Tibial nerve (tissue), 4 donors: ENCODE results near the gene FMNL2. TPM values are rescaled to one million over a fixed set of nuclear protein-coding genes. Genes with fewer than 3 reads are reported as not detected.

Experiments used
- DNase-seq, 2 donors: peaks; one replicate each; pipeline ENCODE4 v3.0.0-alpha.2; 2019; ENCODE audit warnings: low spot score in 2 of 2
- H3K27ac ChIP-seq, 4 donors: fragments of 200-600 bp; sonication (generic) in 3 of 4; one replicate each; pipeline ENCODE4 v1.5.1; 2017 to 2019; ENCODE audit warnings: mild to moderate bottlenecking in 1 of 4
- H3K27me3 ChIP-seq, 2 donors: fragments of 200-600 bp; sonication (generic) in 1 of 2; one replicate each; pipeline versions ENCODE4 v1.5.1 to v1.6.0; 2017 to 2019
- H3K36me3 ChIP-seq, 3 donors: fragments of 200-600 bp; sonication (generic); one replicate each; pipeline ENCODE4 v1.5.1; 2018 to 2019
- H3K4me1 ChIP-seq, 4 donors: fragments of 200-600 bp; sonication (generic) in 3 of 4; one replicate each; pipeline ENCODE4 v1.5.1; 2017 to 2019
- H3K4me3 ChIP-seq, 4 donors: fragments of 200-600 bp; sonication (generic) in 3 of 4; one replicate each; pipeline ENCODE4 v1.5.1; 2017 to 2019; ENCODE audit warnings: mild to moderate bottlenecking in 1 of 4, moderate library complexity in 1 of 4
- H3K9me3 ChIP-seq, 4 donors: fragments of 200-600 bp; sonication (generic) in 3 of 4; one replicate each; pipeline ENCODE4 v1.5.1; 2017 to 2019
- EP300 ChIP-seq, 2 donors: sonication (generic); formaldehyde crosslinking; IDR thresholded peaks; one replicate each; pipeline ENCODE4 v1.6.1; 2017; ENCODE audit warnings: antibody characterized with exemption in 2 of 2, mild to moderate bottlenecking in 1 of 2
- POLR2A ChIP-seq, 2 donors: fragments of 450-650 bp; IDR thresholded peaks; one replicate each; pipeline ENCODE4 v1.6.1; 2017; ENCODE audit warnings: antibody characterized with exemption in 2 of 2, mild to moderate bottlenecking in 2 of 2, moderate library complexity in 2 of 2
- WGBS, 2 donors: methylation state at CpG; one replicate each; pipeline ENCODE4 v1.1.5; 2018; 5-methylcytosine and 5-hydroxymethylcytosine counted together
- total RNA-seq, 4 donors: library from RNA; depleted of rRNA; stranded (reverse); fragments of >200 nt; gene quantifications; one replicate each; pipeline ENCODE4 v1.1.0, GENCODE V29; 2016
- TF ChIP-seq, protein P1 (sequence below), 5 experiments: fragments of 200-600 bp in 3 of 5; fragments of 450-650 bp in 2 of 5; sonication (generic) in 3 of 5; IDR thresholded peaks; one replicate each; pipeline ENCODE4 v1.5.1; 2016 to 2019; ENCODE audit warnings: antibody characterized with exemption in 5 of 5, mild to moderate bottlenecking in 3 of 5, moderate library complexity in 2 of 5

The FMNL2 gene
- total RNA-seq, 4 donors from 2014 or later = 94.5 to 131 (median 98.1) TPM

DNA sequence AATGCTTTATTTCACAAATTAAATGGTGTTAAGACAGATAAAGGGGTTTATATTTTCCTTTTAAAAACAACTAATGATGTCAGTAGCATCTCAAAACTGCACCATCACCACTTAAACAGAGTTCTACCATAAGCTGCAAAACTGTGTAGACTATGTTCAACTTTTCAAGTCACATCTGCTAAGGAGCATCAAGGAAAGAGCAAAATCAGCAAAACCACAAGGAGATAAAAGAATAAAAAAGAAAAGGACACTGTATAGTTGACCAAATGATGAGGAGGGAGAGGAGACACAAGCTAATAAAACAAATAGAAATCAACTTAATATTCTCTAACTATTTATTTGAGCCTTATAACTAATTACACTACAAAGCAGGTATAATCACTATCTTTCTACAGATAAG is 348.4 kb downstream of the FMNL2 start:
- H3K36me3 ChIP-seq = peaks cover 0 to 35% (median 6%) of the 10 kb centered on the region in 3 donors
- no peak for DNase-seq
- H3K4me1 ChIP-seq = peaks cover 0 to 4% (median 0%) of the 10 kb centered on the region in 4 donors
- TF ChIP-seq POLR2A (IDR thresholded peaks at IDR 0.05) = no peak
- TF ChIP-seq, protein P1, sequence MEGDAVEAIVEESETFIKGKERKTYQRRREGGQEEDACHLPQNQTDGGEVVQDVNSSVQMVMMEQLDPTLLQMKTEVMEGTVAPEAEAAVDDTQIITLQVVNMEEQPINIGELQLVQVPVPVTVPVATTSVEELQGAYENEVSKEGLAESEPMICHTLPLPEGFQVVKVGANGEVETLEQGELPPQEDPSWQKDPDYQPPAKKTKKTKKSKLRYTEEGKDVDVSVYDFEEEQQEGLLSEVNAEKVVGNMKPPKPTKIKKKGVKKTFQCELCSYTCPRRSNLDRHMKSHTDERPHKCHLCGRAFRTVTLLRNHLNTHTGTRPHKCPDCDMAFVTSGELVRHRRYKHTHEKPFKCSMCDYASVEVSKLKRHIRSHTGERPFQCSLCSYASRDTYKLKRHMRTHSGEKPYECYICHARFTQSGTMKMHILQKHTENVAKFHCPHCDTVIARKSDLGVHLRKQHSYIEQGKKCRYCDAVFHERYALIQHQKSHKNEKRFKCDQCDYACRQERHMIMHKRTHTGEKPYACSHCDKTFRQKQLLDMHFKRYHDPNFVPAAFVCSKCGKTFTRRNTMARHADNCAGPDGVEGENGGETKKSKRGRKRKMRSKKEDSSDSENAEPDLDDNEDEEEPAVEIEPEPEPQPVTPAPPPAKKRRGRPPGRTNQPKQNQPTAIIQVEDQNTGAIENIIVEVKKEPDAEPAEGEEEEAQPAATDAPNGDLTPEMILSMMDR (IDR thresholded peaks at IDR 0.05) = no peak
- TF ChIP-seq EP300 (IDR thresholded peaks at IDR 0.05) = no peak
- no peaks in the 10 kb centered on the region for H3K27me3 ChIP-seq
- no peak overlapping the region for H3K4me3 ChIP-seq
- no peaks in the 10 kb centered on the region for H3K9me3 ChIP-seq
- H3K27ac ChIP-seq = no peak overlapping the region

DNA sequence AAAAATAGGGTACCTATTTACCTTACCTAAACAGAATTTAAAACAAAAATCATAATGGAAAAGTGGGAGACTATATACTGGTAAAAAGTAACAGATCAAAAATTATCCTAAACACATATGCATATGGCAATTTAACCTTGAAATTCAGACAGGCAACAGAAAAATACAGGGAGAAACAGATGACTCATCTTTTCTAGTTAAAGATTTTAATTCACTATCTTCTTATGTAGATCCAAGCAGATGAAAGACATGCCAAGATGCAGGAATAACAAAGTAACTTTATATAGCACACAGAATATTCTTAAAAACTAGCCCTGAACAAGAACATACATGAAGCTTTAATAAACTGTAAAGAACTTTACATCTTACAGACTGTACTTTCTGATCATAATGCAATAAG is 351.3 kb downstream of the FMNL2 start:
- TF ChIP-seq EP300 (IDR thresholded peaks at IDR 0.05) (no peak), POLR2A (IDR thresholded peaks at IDR 0.05) (no peak)
- TF ChIP-seq, protein P1 (IDR thresholded peaks at IDR 0.05) = no peak
- peaks cover 0 to 10% (median 0%) of the 10 kb centered on the region in 3 donors for H3K36me3 ChIP-seq

DNA sequence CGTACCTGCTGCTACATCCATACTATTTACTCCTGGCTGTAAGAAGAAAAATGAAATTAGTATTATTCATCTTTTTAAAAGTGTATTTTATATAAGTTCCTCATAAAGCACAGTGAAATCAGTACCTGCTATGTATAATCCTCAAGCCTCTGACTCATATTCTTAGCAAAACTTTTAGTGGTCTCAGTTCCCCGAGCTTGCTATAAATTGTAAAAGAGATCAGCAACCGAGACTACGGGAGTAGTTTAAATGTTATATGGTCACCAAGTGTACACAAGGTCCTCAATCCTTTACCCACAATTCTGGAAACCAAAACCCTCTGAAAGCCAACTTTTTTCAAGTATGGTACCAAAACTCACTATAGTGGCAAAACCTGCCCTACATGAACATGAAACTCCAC is 358.1 kb downstream of the FMNL2 start:
- Histone ChIP-seq H3K36me3 (peaks cover 0 to 19% (median 0%) of the 10 kb centered on the region in 3 donors), H3K27me3 (no peaks in the 10 kb centered on the region), H3K27ac (no peak overlapping the region), H3K4me1 (peaks cover 0 to 22% (median 2%) of the 10 kb centered on the region in 4 donors), H3K9me3 (no peaks in the 10 kb centered on the region), H3K4me3 (no peak overlapping the region)
- 94 to 95% methylated on average over 4 of the region's 4 CpGs for WGBS, 2 donors
- no peak for DNase-seq
- TF ChIP-seq, protein P1 (IDR thresholded peaks at IDR 0.05) = no peak
- no peak for TF ChIP-seq EP300 (IDR thresholded peaks at IDR 0.05)
- TF ChIP-seq POLR2A (IDR thresholded peaks at IDR 0.05) = no peak

More for the DNA sequence above, 351.3 kb downstream of the FMNL2 start:
- no peaks in the 10 kb centered on the region for H3K27me3 ChIP-seq
- H3K9me3 ChIP-seq = no peaks in the 10 kb centered on the region
- peaks cover 0 to 4% (median 2%) of the 10 kb centered on the region in 4 donors for H3K4me1 ChIP-seq
- no peak overlapping the region for H3K27ac ChIP-seq
- no peak overlapping the region for H3K4me3 ChIP-seq
- DNase-seq = no peak

DNA sequence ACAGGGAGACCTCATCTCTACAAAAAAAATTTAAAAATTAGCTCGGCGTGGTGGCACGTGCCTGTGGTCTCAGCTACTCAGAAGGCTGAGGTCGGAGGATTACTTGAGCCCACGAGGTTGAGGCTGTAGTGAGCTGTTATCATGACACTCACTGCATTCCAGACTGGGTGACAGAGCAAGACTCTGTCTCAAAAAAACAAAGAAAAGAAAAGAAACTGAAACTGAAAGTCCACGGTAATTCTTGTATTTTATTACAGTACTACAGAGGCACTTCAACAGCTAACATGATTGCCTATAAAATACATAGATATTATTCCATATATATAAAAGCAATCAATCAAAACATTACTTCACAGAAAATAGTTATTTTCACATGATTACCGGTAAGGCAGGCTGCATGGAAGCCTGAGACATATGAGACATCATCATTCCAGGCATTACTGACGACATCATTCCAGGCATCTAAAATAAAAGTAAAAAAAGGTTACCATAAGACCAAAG is 359.2 kb downstream of the FMNL2 start:
- peak overlapping the region in 2 of 4 donors; percentile 5 to 30 for H3K4me3 ChIP-seq
- 34 to 39% methylated on average over 8 of the region's 8 CpGs for WGBS, 2 donors
- no peaks in the 10 kb centered on the region for H3K9me3 ChIP-seq

DNA sequence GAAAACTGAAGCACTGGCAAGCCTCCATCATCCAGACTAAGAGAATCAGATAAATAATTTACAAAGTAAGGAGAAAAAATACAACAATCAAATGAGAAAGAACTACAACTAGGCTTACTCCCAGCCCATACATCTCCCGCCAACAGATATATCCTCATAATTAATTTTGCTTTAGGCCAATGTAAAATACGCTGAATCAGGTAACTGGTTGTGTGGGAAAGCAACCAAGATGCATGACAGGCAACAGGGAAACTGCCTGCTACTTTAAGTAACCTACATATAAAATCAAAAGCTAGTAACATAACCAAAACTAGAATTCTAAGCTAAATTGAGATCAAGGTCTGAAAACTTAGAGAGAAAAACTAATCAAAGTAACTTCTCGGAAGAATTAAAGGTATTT is 360.8 kb downstream of the FMNL2 start:
- H3K36me3 ChIP-seq = peaks cover 0 to 20% (median 0%) of the 10 kb centered on the region in 3 donors
- H3K4me3 ChIP-seq = no peak overlapping the region
- TF ChIP-seq EP300 (IDR thresholded peaks at IDR 0.05) = no peak
- TF ChIP-seq, protein P1 (IDR thresholded peaks at IDR 0.05) = no peak
- no peak for TF ChIP-seq POLR2A (IDR thresholded peaks at IDR 0.05)
- no peaks in the 10 kb centered on the region for H3K9me3 ChIP-seq
- peaks cover 0 to 22% (median 0%) of the 10 kb centered on the region in 4 donors for H3K4me1 ChIP-seq
- no peak for DNase-seq
- WGBS, 2 donors = 97 to 98% methylated on average over 3 of the region's 3 CpGs
- H3K27ac ChIP-seq = no peak overlapping the region
- no peaks in the 10 kb centered on the region for H3K27me3 ChIP-seq

More for the DNA sequence above, 359.2 kb downstream of the FMNL2 start:
- TF ChIP-seq POLR2A (IDR thresholded peaks at IDR 0.05) (no peak), EP300 (IDR thresholded peaks at IDR 0.05) (no peak)
- TF ChIP-seq, protein P1 (IDR thresholded peaks at IDR 0.05) = no peak
- peaks cover 0 to 22% (median 0%) of the 10 kb centered on the region in 4 donors for H3K4me1 ChIP-seq
- DNase-seq = no peak
- no peaks in the 10 kb centered on the region for H3K27me3 ChIP-seq
- H3K27ac ChIP-seq = peak overlapping the region in 2 of 4 donors; percentile 55 to 72
- peaks cover 0 to 19% (median 0%) of the 10 kb centered on the region in 3 donors for H3K36me3 ChIP-seq
